NOMO-1 (cell line): ENCODE data around the gene CDK10.
"Not testable (repeated sequence)": the region's sequence is repeated elsewhere in the genome, so short reads cannot be mapped to it uniquely, and the experiment has no call there.

Experiments used
- DNase-seq, 2 experiments: peaks; one replicate each; lab custom pipeline; 2025; ENCODE audit not compliant: unreplicated experiment in 2 of 2; lab: John Stamatoyannopoulos, UW

Gene CDK10

DNA sequence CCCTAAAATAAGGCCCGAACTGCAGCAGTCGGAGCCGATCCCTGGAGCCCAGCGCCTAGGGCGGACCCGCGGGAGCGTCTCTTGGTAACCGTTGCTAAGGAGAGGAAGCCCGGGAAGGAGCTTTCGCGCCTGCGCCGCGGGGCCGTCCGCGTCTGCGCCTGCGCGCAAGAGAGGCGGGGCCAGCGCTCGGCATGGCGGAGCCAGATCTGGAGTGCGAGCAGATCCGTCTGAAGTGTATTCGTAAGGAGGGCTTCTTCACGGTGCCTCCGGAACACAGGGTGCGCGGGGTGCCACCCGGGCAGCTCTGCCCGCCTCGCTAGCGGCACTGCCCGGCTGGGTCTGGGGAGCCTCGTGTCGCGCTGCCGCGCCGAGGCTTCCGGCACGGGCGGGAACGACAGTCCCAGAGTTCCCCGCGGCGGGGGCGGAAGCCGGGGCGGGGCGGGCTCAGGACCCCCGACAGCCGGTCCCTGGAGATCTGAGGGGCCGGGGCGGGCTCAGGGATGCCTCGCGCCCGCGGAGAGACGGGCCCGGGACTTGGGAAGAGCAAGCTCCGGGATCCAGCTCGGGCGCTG is at the start of gene CDK10:
Gene CDK10 (plus strand): TSS at position 170 of the 572 bp plus-strand sequence. CDS start 22 bp downstream, at position 192.
- peak; percentile 80 to 88 for DNase-seq

- no peak for DNase-seq
Measured at GRCh38 chr16:89637379-89637778, 49.1 kb upstream of the CDK10 start.

DNA sequence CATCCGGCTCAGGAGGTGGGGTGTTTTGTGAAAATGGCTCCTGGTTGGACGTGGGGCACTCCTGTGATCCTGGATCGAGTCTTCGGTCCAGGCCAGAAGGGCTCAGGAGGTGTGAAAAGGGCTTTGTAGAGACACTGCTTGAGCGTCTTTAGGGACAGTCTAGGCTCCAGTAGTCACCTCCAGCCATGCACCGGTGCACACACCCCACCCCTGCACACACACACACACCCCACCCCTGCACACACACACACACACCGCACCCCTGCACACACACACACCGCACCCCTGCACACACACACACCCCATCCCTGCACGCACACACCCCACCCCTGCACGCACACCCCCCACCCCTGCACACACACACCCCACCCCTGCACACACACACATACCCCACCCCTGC is 48.0 kb upstream of the CDK10 start:
- DNase-seq: no peak

GRCh38 chr16:89639385-89639784 is 47.1 kb upstream of the CDK10 start:
- no peak for DNase-seq

DNA sequence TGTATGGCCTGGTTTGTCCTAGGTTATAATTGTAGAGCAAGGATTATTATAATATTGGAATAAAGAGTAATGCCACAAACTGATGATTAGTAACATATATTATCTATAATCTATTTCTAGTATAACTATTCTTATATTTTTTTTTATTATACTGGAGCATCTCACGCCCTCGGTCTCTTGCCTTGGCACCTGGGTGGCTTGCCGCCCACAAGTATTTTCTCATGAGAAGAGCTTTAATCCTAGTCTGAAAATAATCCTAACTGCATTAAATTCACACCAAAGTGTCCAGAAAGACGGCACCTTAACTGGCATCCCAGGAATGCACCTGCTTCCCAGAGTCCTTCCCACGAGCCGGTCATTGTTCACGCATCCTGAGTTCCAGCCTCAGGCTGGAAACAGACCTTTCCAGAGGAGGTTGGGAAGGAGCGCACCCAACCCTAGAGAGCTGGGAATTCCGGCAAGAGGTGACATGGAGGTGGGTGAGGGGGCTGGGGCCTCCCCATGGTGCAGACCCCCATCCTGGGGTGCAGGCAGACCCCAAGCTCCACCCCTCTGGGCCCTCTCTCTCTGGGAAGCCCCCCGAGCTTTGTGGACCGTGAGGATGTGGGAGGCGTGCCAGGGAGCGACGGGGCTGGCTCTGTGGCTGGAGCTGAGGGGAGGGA is 44.9 kb upstream of the CDK10 start:
- DNase-seq: no peak

DNA sequence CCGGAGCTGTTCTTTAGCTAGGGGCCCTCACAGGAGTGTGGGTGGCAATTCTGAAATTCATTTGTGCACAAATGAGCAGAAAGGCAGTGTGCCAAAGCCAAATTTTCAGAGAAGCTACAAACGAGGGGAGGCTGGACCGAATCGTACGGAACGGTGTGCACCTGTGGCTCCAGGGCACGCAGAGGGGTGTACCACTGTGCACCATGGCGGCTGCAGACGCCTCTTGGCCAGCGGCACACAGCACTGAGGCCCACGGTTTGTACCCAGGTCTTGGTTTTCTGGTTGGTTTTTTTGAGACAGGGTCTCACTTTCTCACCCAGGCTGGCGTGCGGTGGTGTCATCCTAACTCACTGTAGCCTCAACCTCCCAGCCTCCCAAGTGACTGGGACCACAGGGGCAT is 43.9 kb upstream of the CDK10 start:
- DNase-seq: no peak

- no peak for DNase-seq
Measured at GRCh38 chr16:89643769-89644300, 42.7 kb upstream of the CDK10 start.

DNA sequence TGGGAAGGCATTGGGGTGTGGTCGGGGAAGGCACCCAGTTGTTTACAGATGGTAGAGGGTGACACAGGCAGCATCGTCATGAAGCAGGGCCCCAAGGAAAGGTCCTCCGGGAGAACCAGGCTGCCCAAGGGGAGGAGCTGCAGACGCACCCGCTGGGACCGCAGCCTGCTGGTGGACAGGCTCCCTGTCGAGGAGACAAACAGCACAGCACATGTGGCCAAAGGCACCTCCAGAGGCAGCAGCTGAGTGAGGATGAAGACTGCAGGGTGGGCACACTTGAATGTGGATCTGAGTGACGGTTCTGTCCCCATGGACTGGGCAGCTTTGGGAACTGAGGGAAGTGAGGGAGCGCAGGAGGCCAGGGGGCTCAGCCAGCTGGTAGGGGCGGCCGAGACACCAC is 41.4 kb upstream of the CDK10 start:
- no peak for DNase-seq

- no peak for DNase-seq
Measured at GRCh38 chr16:89646270-89646669, 40.2 kb upstream of the CDK10 start.

- DNase-seq: no peak
Measured at GRCh38 chr16:89646906-89647305, 39.6 kb upstream of the CDK10 start.

DNA sequence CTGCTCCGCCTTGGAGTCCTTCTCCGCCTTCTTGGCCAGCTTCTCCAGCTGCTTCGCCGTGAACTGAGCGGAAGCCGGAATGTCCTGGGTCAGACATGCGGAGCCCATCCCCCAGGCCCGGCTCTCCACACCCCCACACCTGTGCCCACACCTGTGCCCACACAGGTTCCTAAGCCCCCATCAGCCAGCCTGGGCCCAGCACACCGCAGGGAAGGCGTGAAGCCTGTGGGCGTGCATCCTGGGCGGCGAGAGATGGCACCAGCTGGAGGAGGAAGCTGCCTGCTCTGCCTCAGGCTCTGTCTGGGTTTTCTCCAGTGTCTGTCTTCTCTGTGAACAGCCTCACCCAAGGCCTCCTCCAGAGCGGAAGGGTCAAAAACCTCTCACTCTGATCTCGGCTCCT is 34.9 kb upstream of the CDK10 start:
- no peak for DNase-seq

- no peak for DNase-seq
Measured at GRCh38 chr16:89653656-89654295, 32.7 kb upstream of the CDK10 start.

GRCh38 chr16:89655062-89655643 is 31.3 kb upstream of the CDK10 start:
- DNase-seq: no peak

GRCh38 chr16:89656435-89657121 is 29.9 kb upstream of the CDK10 start:
- DNase-seq: no peak

GRCh38 chr16:89657442-89658220 is 28.9 kb upstream of the CDK10 start, which contains the start of the genes CHMP1A and SPATA33:
CHMP1A (minus strand) TSS chr16:89657708; CDS start chr16:89657588, 120 bp downstream.
SPATA33 (plus strand) TSS chr16:89657836; CDS start chr16:89657912, 76 bp downstream.
- DNase-seq: peak; percentile 70 to 78

GRCh38 chr16:89658221-89658879 is 28.1 kb upstream of the CDK10 start:
- DNase-seq: no peak

DNA sequence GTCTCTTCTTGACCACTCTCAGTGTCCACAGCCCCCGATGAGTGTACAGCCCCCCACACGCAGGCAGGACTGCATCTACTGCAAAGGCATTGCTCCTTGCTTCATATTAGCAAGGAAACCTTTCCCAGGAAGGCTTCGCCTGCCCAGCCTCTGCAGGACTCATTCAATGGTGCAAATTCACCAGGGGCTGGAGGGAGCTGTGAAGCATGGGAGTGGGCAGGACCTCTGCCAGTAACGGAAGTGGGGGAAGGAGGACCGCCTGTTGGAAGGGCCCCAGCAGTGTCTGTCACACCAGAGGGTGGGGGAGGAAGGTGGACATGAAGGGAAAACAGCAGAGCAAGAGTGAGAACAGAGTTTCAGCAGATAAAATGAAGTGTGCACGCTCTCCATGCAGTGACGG is 26.3 kb upstream of the CDK10 start:
- no peak for DNase-seq

GRCh38 chr16:89661215-89661614 is 25.3 kb upstream of the CDK10 start:
- DNase-seq: no peak

- DNase-seq: not testable (repeated sequence)
Measured at GRCh38 chr16:89664238-89664637, 22.3 kb upstream of the CDK10 start.
